ENCODE measurements around the gene LGALS4.
"Not testable (repeated sequence)": the region's sequence is repeated elsewhere in the genome, so short reads cannot be mapped to it uniquely, and the experiment has no call there.

Gene LGALS4

GRCh38 chr19:38770228-38770948, 42.4 kb downstream of the LGALS4 start:
- DNase-seq (ENCODE audit: low spot score) = not testable (repeated sequence)

GRCh38 chr19:38769635-38770211, 43.0 kb downstream of the LGALS4 start:
- DNase-seq (ENCODE audit: low spot score) = no peak

GRCh38 chr19:38766276-38767047, 46.3 kb downstream of the LGALS4 start:
- no peak for DNase-seq (ENCODE audit: low spot score)

DNA sequence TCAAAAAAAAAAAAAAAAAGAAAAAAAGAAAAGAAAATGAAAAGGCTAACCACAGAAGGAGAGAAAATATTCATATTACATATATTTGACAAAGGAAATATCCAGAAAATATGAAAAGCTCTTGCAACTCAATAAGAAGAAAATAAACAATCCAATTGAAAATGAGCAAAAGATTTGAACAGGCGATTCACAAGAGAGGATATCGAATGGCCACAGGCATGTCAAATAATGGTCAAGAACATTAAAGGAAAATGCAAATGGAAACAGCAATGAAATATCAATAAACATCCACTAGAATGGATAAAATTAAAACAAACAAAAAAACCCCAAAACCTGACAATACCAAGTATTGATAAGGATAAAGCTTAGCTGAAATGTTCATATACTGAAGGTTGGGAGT, 47.5 kb downstream of the LGALS4 start:
- no peak for DNase-seq (ENCODE audit: low spot score)

DNA sequence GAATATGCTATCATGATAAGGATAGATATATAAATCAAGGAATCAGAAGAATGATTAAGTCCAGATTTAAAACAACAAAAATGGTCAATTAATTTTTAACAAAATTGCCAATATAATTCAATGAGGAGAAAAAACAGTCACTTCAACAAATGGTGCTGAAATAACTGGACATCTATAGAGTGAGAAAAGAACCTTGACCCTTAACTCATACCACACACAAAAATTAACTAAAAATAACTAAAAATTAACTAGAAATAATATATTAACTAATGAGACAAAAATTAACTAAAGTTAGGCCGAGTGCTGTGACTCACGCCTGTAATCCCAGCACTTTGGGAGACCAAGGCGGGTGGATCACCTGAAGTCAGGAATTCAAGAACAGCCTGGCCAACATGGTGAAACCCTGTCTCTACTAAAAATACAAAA, 48.9 kb downstream of the LGALS4 start:
- DNase-seq (ENCODE audit: low spot score) = no peak

GRCh38 chr19:38761884-38762389, 50.8 kb downstream of the LGALS4 start:
- not testable (repeated sequence) for DNase-seq (ENCODE audit: low spot score)

DNA sequence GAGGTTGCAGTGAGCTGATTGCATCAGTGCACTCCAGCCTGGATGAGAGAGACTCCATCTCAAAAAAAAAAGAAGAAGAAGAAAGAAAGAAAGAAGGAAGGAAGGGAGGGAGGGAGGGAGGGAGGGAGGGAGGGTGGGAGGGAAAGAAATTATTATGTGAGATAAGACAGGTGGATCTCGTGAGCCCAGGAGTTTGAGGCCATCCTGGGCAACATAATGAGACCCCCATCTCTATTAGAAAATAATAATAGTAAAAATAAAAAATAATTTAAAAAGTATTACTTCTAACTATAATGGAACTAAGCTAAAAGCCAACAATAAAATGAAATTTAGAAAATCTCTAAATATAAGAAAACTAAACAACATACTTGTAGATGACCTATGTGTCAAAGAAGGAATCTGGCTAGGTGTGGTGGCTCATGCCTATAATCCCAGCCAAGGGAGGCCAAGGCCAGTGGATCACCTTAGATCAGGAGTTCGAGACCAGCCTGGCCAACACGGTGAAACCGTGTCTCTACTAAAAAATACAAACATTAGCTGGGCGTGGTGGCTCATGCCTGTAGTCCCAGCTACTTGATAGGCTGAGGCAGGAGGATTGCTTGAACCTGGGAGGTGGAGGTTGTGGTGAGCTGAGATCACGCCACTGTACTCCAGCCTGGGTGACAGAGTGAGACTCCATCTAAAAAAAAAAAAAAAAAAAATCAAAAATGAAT, 51.8 kb downstream of the LGALS4 start:
- not testable (repeated sequence) for DNase-seq (ENCODE audit: low spot score)

DNA sequence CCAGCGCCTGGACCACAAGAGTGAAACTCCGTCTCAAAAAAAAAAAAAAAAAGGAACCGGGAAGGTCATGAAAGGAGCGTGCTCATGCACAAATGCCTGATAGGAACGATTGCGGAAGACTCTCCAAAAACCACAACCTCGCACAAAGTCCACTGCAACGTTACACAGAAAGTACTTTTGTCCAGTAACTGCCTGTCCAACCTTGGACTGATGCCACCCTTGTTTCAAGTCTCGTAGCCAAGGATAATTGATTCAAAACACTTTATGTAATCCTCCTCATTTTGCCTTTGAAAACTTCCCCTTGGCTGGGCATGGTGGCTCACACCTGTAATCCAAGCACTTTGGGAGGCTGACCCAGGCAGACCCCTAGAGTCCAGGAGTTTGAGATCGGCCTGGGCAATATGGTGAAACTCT, 53.1 kb downstream of the LGALS4 start:
- peak; percentile 69 for DNase-seq (ENCODE audit: low spot score)

DNA sequence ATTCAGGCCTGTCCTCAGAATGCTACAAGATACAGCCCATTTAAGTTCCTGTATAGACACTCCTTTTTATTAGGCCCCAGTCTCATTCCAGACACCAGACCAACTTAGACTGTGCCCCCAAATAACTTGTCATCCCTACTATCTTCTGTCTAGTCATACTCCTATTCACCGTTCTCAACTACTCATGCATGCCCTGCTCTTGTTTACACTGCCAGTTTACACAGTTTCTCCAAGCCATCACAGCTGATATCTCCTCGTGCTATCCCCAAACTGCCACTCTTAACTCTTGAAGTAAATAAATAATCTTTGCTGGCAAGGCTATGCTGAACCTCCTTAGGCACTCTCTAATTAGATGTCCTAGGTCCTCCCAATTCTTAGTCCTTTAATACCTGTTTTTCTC, 58.5 kb downstream of the LGALS4 start:
- not testable (repeated sequence) for DNase-seq (ENCODE audit: low spot score)

GRCh38 chr19:38753783-38754182, 59.0 kb downstream of the LGALS4 start:
- not testable (repeated sequence) for DNase-seq (ENCODE audit: low spot score)

Data from COLO829 (cell line).